Testis (tissue), 3 donors: Measurements from ENCODE around the gene B4GALNT2. TPM values are rescaled to one million over a fixed set of nuclear protein-coding genes. Genes with fewer than 3 reads are reported as not detected.
"Not testable (repeated sequence)": the region's sequence is repeated elsewhere in the genome, so short reads cannot be mapped to it uniquely, and the experiment has no call there.

Source experiments
- DNase-seq: peaks from one replicate; pipeline ENCODE4 v3.0.0-alpha.2; 2019
- H3K27ac ChIP-seq, 2 donors: fragments of 200-600 bp; sonication (generic); one replicate each; pipeline ENCODE4 v1.5.1; 2019
- H3K27me3 ChIP-seq: fragments of 200-600 bp; sonication (generic); one replicate; pipeline ENCODE4 v1.5.1; 2019
- H3K36me3 ChIP-seq: fragments of 200-600 bp; sonication (generic); one replicate; pipeline ENCODE4 v1.5.1; 2017; ENCODE audit warnings: low read depth; ENCODE audit errors: missing control alignments
- H3K4me1 ChIP-seq: fragments of 200-600 bp; sonication (generic); one replicate; pipeline ENCODE4 v1.5.1; 2019
- H3K4me3 ChIP-seq, 2 donors: fragments of 200-600 bp; sonication (generic); one replicate each; pipeline ENCODE4 v1.5.1; 2017 to 2019
- H3K9me3 ChIP-seq: fragments of 200-600 bp; sonication (generic); one replicate; pipeline ENCODE4 v1.5.1; 2017
- POLR2A ChIP-seq: fragments of 450-650 bp; IDR thresholded peaks from one replicate; pipeline ENCODE4 v1.6.1; 2017; ENCODE audit warnings: antibody characterized with exemption, mild to moderate bottlenecking, moderate library complexity
- WGBS, 2 donors: methylation state at CpG; one replicate each; pipeline ENCODE4 v1.1.5; 2018; 5-methylcytosine and 5-hydroxymethylcytosine counted together
- intact Hi-C: fragments of 100-400 bp; cut with DNase I; formaldehyde crosslinking; loops from one replicate; pipeline ENCODE4 v1.15.1; 2023; ENCODE audit warnings: low total_unique reads
- polyA plus RNA-seq: library from polyadenylated mRNA; stranded (reverse); fragments of 350-450 nt; fragmentation: Illumina TruSeq; extraction: RNeasy Lipid Tissue Mini Kit (QIAGEN cat#74804); gene quantifications from one replicate; pipeline ENCODE4 v1.2.3, GENCODE V29; 2014; ENCODE audit warnings: low read depth, low replicate concordance; ENCODE audit not compliant: insufficient read depth
- total RNA-seq, 2 donors: library from RNA; depleted of rRNA; stranded (reverse); fragments of >200 nt; gene quantifications; one replicate each; pipeline ENCODE4 v1.2.3, GENCODE V29; 2016
- TF ChIP-seq, protein P1 (sequence below), 3 experiments: fragments of 450-650 bp in 2 of 3; fragments of 200-600 bp in 1 of 3; sonication (generic) in 1 of 3; IDR thresholded peaks; one replicate each; pipeline ENCODE4 v1.5.1; 2016 to 2019; ENCODE audit warnings: antibody characterized with exemption in 3 of 3, mild to moderate bottlenecking in 2 of 3, moderate library complexity in 1 of 3

B4GALNT2 gene
- total and polyA plus RNA-seq, 3 donors from 2014 or later: 0.24 to 0.69 (median 0.37) TPM

DNA sequence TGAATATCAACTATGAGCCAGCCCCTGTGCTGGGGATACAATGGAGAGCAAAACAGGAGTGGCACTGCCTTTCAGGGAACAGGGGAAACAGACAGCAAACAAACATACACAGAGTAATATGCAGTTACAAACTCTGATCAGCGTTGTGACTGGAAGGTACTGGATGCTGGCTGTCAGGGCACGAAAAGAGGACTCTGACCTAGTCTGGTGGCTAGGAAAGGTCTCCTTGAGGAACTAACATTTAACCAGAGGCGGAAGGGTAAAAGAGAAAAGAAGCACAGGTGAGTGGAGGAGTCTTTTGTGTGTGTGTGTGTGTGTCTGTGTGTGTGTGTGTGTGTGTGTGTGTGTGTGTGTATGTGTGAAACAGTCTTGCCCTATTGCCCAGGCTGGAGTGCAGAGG lies 12.4 kb upstream of the B4GALNT2 start:
- H3K36me3 ChIP-seq: no peaks in the 10 kb centered on the region
- no peak overlapping the region for H3K27ac ChIP-seq
- intact Hi-C loops: no loop called here
- no peak for TF ChIP-seq POLR2A
- no peaks in the 10 kb centered on the region for H3K9me3 ChIP-seq
- no peaks in the 10 kb centered on the region for H3K4me1 ChIP-seq
- H3K27me3 ChIP-seq: no peaks in the 10 kb centered on the region
- WGBS, 2 donors: 67 to 78% methylated on average over 3 of the region's 3 CpGs
- DNase-seq: no peak
- H3K4me3 ChIP-seq: no peak overlapping the region

DNA sequence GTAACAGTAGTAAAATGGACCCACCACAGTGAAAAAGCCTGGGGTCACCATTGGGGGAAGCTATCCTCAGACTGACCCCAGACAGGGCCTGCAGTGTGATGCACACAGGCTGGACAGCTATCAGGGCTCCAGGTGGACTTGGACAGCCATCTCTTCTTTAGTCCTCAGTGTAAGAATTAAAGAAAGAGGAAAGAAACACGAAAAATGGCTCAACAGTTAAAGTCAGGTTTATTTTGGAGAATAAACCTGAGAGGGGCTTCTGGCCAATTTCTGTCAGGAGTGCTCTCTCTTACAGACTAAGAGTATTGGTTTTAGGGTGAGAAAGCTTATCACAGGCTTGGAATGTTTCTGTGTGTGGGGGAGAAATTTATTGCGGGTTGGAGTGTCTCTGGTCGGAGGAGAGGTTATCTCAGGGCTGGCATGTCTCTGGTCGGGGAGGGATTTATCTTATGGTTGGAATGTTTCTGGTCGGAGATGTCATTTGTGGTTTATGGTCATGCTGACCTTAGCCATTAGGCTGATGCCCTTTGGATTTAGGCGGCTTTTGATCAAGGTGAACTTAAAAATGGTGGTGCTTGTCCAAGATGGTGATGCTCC lies 10.8 kb upstream of the B4GALNT2 start:
- intact Hi-C loops: no loop called here
- H3K36me3 ChIP-seq: no peaks in the 10 kb centered on the region

GRCh38 chr17:49122566-49122965 lies 10.0 kb upstream of the B4GALNT2 start:
- Histone ChIP-seq H3K27me3 (no peaks in the 10 kb centered on the region), H3K4me3 (no peak overlapping the region), H3K36me3 (no peaks in the 10 kb centered on the region), H3K4me1 (no peaks in the 10 kb centered on the region), H3K9me3 (no peaks in the 10 kb centered on the region), H3K27ac (no peak overlapping the region)
- WGBS, 2 donors: 80 to 82% methylated on average over 4 of the region's 4 CpGs
- DNase-seq: no peak
- intact Hi-C loops: no loop called here
- no peak for TF ChIP-seq POLR2A
- TF ChIP-seq, protein P1, sequence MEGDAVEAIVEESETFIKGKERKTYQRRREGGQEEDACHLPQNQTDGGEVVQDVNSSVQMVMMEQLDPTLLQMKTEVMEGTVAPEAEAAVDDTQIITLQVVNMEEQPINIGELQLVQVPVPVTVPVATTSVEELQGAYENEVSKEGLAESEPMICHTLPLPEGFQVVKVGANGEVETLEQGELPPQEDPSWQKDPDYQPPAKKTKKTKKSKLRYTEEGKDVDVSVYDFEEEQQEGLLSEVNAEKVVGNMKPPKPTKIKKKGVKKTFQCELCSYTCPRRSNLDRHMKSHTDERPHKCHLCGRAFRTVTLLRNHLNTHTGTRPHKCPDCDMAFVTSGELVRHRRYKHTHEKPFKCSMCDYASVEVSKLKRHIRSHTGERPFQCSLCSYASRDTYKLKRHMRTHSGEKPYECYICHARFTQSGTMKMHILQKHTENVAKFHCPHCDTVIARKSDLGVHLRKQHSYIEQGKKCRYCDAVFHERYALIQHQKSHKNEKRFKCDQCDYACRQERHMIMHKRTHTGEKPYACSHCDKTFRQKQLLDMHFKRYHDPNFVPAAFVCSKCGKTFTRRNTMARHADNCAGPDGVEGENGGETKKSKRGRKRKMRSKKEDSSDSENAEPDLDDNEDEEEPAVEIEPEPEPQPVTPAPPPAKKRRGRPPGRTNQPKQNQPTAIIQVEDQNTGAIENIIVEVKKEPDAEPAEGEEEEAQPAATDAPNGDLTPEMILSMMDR (IDR thresholded peaks at IDR 0.05): no peak

More for the DNA sequence above, 10.8 kb upstream of the B4GALNT2 start:
- TF ChIP-seq, protein P1 (IDR thresholded peaks at IDR 0.05): no peak
- no peak for TF ChIP-seq POLR2A
- Histone ChIP-seq H3K9me3 (no peaks in the 10 kb centered on the region), H3K4me1 (no peaks in the 10 kb centered on the region), H3K27me3 (no peaks in the 10 kb centered on the region), H3K4me3 (no peak overlapping the region), H3K27ac (no peak overlapping the region)
- 51 to 53% methylated on average over 6 of the region's 6 CpGs for WGBS, 2 donors
- no peak for DNase-seq

DNA sequence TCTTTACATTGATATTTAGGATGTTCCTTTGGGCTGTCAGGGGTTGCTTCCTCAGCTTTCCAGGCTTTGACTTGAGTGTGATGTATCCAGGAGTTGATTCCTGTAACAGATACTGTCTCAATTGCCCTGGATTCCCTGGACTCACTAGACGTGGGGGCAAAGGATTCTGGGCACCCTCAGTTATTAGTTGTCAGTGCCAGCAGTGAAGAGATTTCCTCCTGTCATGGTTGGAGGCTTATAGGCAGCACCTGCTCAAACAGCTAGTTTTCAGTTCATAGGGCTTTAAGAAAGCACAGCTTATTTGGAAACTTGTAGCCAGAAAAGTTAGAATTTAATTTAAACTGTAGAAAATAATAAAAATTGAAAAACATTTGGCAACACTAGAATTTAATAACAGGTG lies 9.5 kb upstream of the B4GALNT2 start:
- Histone ChIP-seq H3K9me3 (no peaks in the 10 kb centered on the region), H3K4me1 (no peaks in the 10 kb centered on the region), H3K27ac (no peak overlapping the region), H3K27me3 (no peaks in the 10 kb centered on the region), H3K36me3 (no peaks in the 10 kb centered on the region), H3K4me3 (no peak overlapping the region)
- TF ChIP-seq POLR2A: no peak
- WGBS, 2 donors: 35 to 39% methylated on average over 1 of the region's 1 CpG
- DNase-seq: no peak
- intact Hi-C loops: no loop called here

DNA sequence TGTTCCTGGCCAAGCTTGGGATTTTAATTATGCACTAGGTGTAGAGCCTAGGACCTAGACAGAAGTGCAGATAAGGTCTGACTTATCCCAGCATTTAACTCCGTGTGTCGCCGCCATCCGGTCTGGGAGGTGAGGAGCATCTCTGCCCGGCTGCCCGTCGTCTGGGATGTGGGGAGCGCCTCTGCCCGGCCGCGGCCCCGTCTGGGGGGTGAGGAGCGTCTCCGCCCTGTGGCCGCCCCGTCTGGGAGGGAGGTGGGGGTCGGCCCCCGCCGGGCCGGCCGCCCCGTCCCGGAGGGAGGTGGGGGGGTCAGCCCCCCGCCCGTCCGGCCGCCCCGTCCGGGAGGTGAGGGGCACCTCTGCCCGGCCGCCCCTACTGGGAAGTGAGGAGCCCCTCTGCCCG lies 7.1 kb upstream of the B4GALNT2 start:
- WGBS, 2 donors: 55 to 87% methylated on average over 2 to 29 of the region's 32 CpGs
- Histone ChIP-seq H3K27me3 (no peaks in the 10 kb centered on the region), H3K4me1 (no peaks in the 10 kb centered on the region), H3K27ac (no peak overlapping the region), H3K9me3 (no peaks in the 10 kb centered on the region), H3K4me3 (no peak overlapping the region), H3K36me3 (no peaks in the 10 kb centered on the region)
- intact Hi-C loops: no loop called here
- no peak for TF ChIP-seq POLR2A
- TF ChIP-seq, protein P1 (IDR thresholded peaks at IDR 0.05): no peak
- DNase-seq: no peak

- H3K4me3 ChIP-seq, DNase-seq, H3K4me1 ChIP-seq, H3K27me3 ChIP-seq, intact Hi-C loops, H3K9me3 ChIP-seq, H3K27ac ChIP-seq, H3K36me3 ChIP-seq: not testable (repeated sequence)
- WGBS, 2 donors: 51 to 58% methylated on average over 10 of the region's 10 CpGs
These were observed 6.2 kb upstream of the B4GALNT2 start for GRCh38 chr17:49126183-49126859.

- intact Hi-C loops, DNase-seq, H3K4me1 ChIP-seq, H3K27me3 ChIP-seq, H3K9me3 ChIP-seq, H3K4me3 ChIP-seq, H3K36me3 ChIP-seq, H3K27ac ChIP-seq: not testable (repeated sequence)
- WGBS, 2 donors: 47 to 67% methylated on average over 1 to 2 of the region's 2 CpGs
These were observed 3.1 kb upstream of the B4GALNT2 start for GRCh38 chr17:49129359-49129950.
